DOHH2 (cell line): Measurements from ENCODE around the gene FAM83C.
"Not testable (repeated sequence)": the region's sequence is repeated elsewhere in the genome, so short reads cannot be mapped to it uniquely, and the experiment has no call there.

ENCODE experiments used
- H3F3A ChIP-seq: fragments of 200-600 bp; sonication (generic), shearing (Covaris generic); 2 replicates; pipeline ENCODE4 v1.6.0; 2016; ENCODE audit warnings: antibody characterized with exemption, mild to moderate bottlenecking; ENCODE audit not compliant: control insufficient read depth, insufficient read depth
- H3K27ac ChIP-seq: fragments of 200-600 bp; sonication (generic); 2 replicates; pipeline ENCODE4 v1.5.1; 2014; ENCODE audit warnings: low read depth, mild to moderate bottlenecking, low read length, moderate library complexity
- H3K27me3 ChIP-seq: fragments of 200-600 bp; sonication (generic); 2 replicates; pipeline ENCODE4 v1.6.1; 2014; ENCODE audit warnings: mild to moderate bottlenecking, low read length, mixed read lengths; ENCODE audit not compliant: control insufficient read depth
- H3K36me3 ChIP-seq: fragments of 200-600 bp; sonication (generic); 2 replicates; pipeline ENCODE4 v1.6.1; 2014; ENCODE audit warnings: mild to moderate bottlenecking, low read length, moderate library complexity, mixed read lengths; ENCODE audit not compliant: control insufficient read depth
- H3K4me1 ChIP-seq: fragments of 200-600 bp; sonication (generic); 2 replicates; pipeline ENCODE4 v1.6.1; 2014; ENCODE audit warnings: mild to moderate bottlenecking, low read length, mixed read lengths; ENCODE audit not compliant: control insufficient read depth
- H3K4me2 ChIP-seq: fragments of 200-600 bp; sonication (generic); 2 replicates; pipeline ENCODE4 v1.6.0; 2014; ENCODE audit warnings: mild to moderate bottlenecking, low read length, moderate library complexity
- H3K4me3 ChIP-seq: fragments of 200-600 bp; sonication (generic); 2 replicates; pipeline ENCODE4 v1.5.1; 2014; ENCODE audit warnings: mild to moderate bottlenecking, low read length, mixed read lengths
- H3K79me2 ChIP-seq: fragments of 200-600 bp; sonication (generic); 2 replicates; pipeline ENCODE4 v1.6.1; 2014; ENCODE audit warnings: mild to moderate bottlenecking, low read length, mixed read lengths; ENCODE audit not compliant: control insufficient read depth
- H3K9me2 ChIP-seq: fragments of 200-600 bp; sonication (generic); replicated peaks from 2 replicates; pipeline ENCODE4 v1.6.1; 2014; ENCODE audit warnings: mild to moderate bottlenecking, low read length, mixed read lengths; ENCODE audit not compliant: control insufficient read depth
- H3K9me3 ChIP-seq: fragments of 200-600 bp; sonication (generic); 2 replicates; pipeline ENCODE4 v1.6.1; 2014; ENCODE audit warnings: antibody characterized with exemption, low read length, mixed read lengths; ENCODE audit not compliant: control insufficient read depth, insufficient read depth
- H4K20me1 ChIP-seq: fragments of 200-600 bp; sonication (generic); 2 replicates; pipeline ENCODE4 v1.6.0; 2014; ENCODE audit warnings: low read depth, mild to moderate bottlenecking, antibody characterized with exemption, low read length, moderate library complexity; ENCODE audit not compliant: control insufficient read depth, insufficient read depth
- CTCF ChIP-seq: fragments of 200-600 bp; sonication (generic); IDR thresholded peaks from one replicate; pipeline ENCODE4 v1.5.1; 2014; ENCODE audit warnings: antibody characterized with exemption, mild to moderate bottlenecking, low read depth, low read length; ENCODE audit not compliant: poor library complexity, severe bottlenecking
- EZH2phosphoT487 ChIP-seq: fragments of 200-600 bp; sonication (generic); IDR thresholded peaks from 2 replicates; pipeline ENCODE4 v1.6.1; 2017; ENCODE audit warnings: borderline replicate concordance, mild to moderate bottlenecking, antibody characterized with exemption, low read length, moderate library complexity, mixed read lengths

FAM83C gene

GRCh38 chr20:35263532-35264341 lies 28.5 kb downstream of the FAM83C start:
- Histone ChIP-seq H4K20me1 (no peaks in the 10 kb centered on the region), H3F3A (no peaks in the 10 kb centered on the region), H3K4me2 (no peak overlapping the region), H3K27me3 (no peaks in the 10 kb centered on the region), H3K4me3 (no peak overlapping the region), H3K27ac (no peak overlapping the region), H3K4me1 (no peaks in the 10 kb centered on the region), H3K9me2 (no peaks in the 10 kb centered on the region), H3K79me2 (no peaks in the 10 kb centered on the region), H3K36me3 (no peaks in the 10 kb centered on the region), H3K9me3 (no peaks in the 10 kb centered on the region)
- no peak for TF ChIP-seq CTCF
- no peak for TF ChIP-seq EZH2phosphoT487

- H3K4me2 ChIP-seq, H4K20me1 ChIP-seq, H3K79me2 ChIP-seq, H3F3A ChIP-seq, H3K27me3 ChIP-seq, H3K4me3 ChIP-seq, H3K9me3 ChIP-seq, H3K36me3 ChIP-seq, H3K9me2 ChIP-seq, H3K4me1 ChIP-seq, H3K27ac ChIP-seq: not testable (repeated sequence)
Observed at GRCh38 chr20:35262731-35263531, 29.3 kb downstream of the FAM83C start.

- H3K79me2 ChIP-seq, H3K4me1 ChIP-seq, H3K36me3 ChIP-seq, H3K9me3 ChIP-seq, H3K9me2 ChIP-seq, H3K27me3 ChIP-seq, H3K4me2 ChIP-seq, H3K27ac ChIP-seq, H3F3A ChIP-seq, H3K4me3 ChIP-seq, H4K20me1 ChIP-seq: not testable (repeated sequence)
Observed at GRCh38 chr20:35262321-35262720, 29.9 kb downstream of the FAM83C start.

- Histone ChIP-seq H3K36me3 (no peaks in the 10 kb centered on the region), H3K27ac (no peak overlapping the region), H3K4me1 (no peaks in the 10 kb centered on the region), H4K20me1 (no peaks in the 10 kb centered on the region), H3F3A (no peaks in the 10 kb centered on the region), H3K4me3 (no peak overlapping the region), H3K4me2 (no peak overlapping the region), H3K27me3 (no peaks in the 10 kb centered on the region), H3K9me2 (no peaks in the 10 kb centered on the region), H3K9me3 (no peaks in the 10 kb centered on the region), H3K79me2 (no peaks in the 10 kb centered on the region)
- no peak for TF ChIP-seq EZH2phosphoT487
- no peak for TF ChIP-seq CTCF
Observed at GRCh38 chr20:35260426-35260825, 31.8 kb downstream of the FAM83C start.
